ENCODE data around the gene ARHGEF5.

The ARHGEF5 gene

GRCh38 chr7:144401490-144401889 is 46.3 kb downstream of the ARHGEF5 start:
- TF ChIP-seq CTCF (IDR thresholded peaks at IDR 0.05; ENCODE audit: control insufficient read depth, insufficient read depth, low read depth, low read length, missing control alignments) = no peak
- DNase-seq (ENCODE audit: low read depth) = no peak
- H3K4me3 ChIP-seq (ENCODE audit: control insufficient read depth, low read depth, low read length) = no peak overlapping the region

- no peak for TF ChIP-seq CTCF (IDR thresholded peaks at IDR 0.05; ENCODE audit: control insufficient read depth, insufficient read depth, low read depth, low read length, missing control alignments)
- no peak for DNase-seq (ENCODE audit: low read depth)
Observed at GRCh38 chr7:144403102-144403501, 47.9 kb downstream of the ARHGEF5 start.

GRCh38 chr7:144403649-144404061 is 48.5 kb downstream of the ARHGEF5 start, which contains the start of gene NOBOX:
NOBOX (minus strand) TSS chr7:144403693.
- TF ChIP-seq CTCF (IDR thresholded peaks at IDR 0.05; ENCODE audit: control insufficient read depth, insufficient read depth, low read depth, low read length, missing control alignments) = no peak
- no peak within 1 kb of the TSS for H3K4me3 ChIP-seq (ENCODE audit: control insufficient read depth, low read depth, low read length)
- DNase-seq (ENCODE audit: low read depth) = no peak

More at GRCh38 chr7:144403102-144403501, 47.9 kb downstream of the ARHGEF5 start:
- no peak overlapping the region for H3K4me3 ChIP-seq (ENCODE audit: control insufficient read depth, low read depth, low read length)

- H3K4me3 ChIP-seq (ENCODE audit: control insufficient read depth, low read depth, low read length) = no peak overlapping the region
- TF ChIP-seq CTCF (IDR thresholded peaks at IDR 0.05; ENCODE audit: control insufficient read depth, insufficient read depth, low read depth, low read length, missing control alignments) = no peak
- no peak for DNase-seq (ENCODE audit: low read depth)
Observed at GRCh38 chr7:144404946-144405345, 49.7 kb downstream of the ARHGEF5 start.

GRCh38 chr7:144407266-144407931 is 52.2 kb downstream of the ARHGEF5 start:
- no peak overlapping the region for H3K4me3 ChIP-seq (ENCODE audit: control insufficient read depth, low read depth, low read length)
- TF ChIP-seq CTCF (IDR thresholded peaks at IDR 0.05; ENCODE audit: control insufficient read depth, insufficient read depth, low read depth, low read length, missing control alignments) = no peak
- DNase-seq (ENCODE audit: low read depth) = no peak

- H3K4me3 ChIP-seq (ENCODE audit: control insufficient read depth, low read depth, low read length) = no peak overlapping the region
- no peak for TF ChIP-seq CTCF (IDR thresholded peaks at IDR 0.05; ENCODE audit: control insufficient read depth, insufficient read depth, low read depth, low read length, missing control alignments)
- no peak for DNase-seq (ENCODE audit: low read depth)
Observed at GRCh38 chr7:144408121-144408520, 52.9 kb downstream of the ARHGEF5 start.

Measured in AG09309 (cell line).